Lung (tissue), 12 donors: Measurements from ENCODE around the gene NPHS1. TPM values are rescaled to one million over a fixed set of nuclear protein-coding genes. Genes with fewer than 3 reads are reported as not detected.
"Not testable (repeated sequence)": the region's sequence is repeated elsewhere in the genome, so short reads cannot be mapped to it uniquely, and the experiment has no call there.

ENCODE experiments used
- ATAC-seq: fragments of 200-7000 bp; cut with Tn5 transposase; one replicate; pipeline ENCODE4 v1.9.1; 2020; ENCODE audit warnings: moderate number of reproducible peaks; ENCODE audit not compliant: insufficient read depth, low FRiP score
- DNase-seq, 3 donors: peaks; one replicate each; pipeline ENCODE4 v3.0.0-alpha.2; 2013 to 2017
- H3K27ac ChIP-seq, 2 donors: one replicate each; pipeline ENCODE4 v1.5.1; 2013; ENCODE audit warnings: mild to moderate bottlenecking in 2 of 2, moderate library complexity in 2 of 2, control low read depth in 1 of 2, inconsistent platforms in 1 of 2, low read depth in 1 of 2, low read length in 1 of 2
- H3K27me3 ChIP-seq, 3 donors: one replicate each; pipeline ENCODE4 v1.5.1; 2013; ENCODE audit warnings: low read length in 2 of 3; ENCODE audit not compliant: control insufficient read depth in 3 of 3, insufficient read depth in 3 of 3
- H3K36me3 ChIP-seq, 4 donors: one replicate each; pipeline ENCODE4 v1.5.1; 2013; ENCODE audit warnings: low read length in 4 of 4, mild to moderate bottlenecking in 1 of 4, moderate library complexity in 1 of 4; ENCODE audit not compliant: control insufficient read depth in 4 of 4, insufficient read depth in 4 of 4
- H3K4me1 ChIP-seq, 5 donors: one replicate each; pipeline ENCODE4 v1.5.1; 2013; ENCODE audit warnings: low read length in 5 of 5, mild to moderate bottlenecking in 2 of 5, moderate library complexity in 1 of 5; ENCODE audit not compliant: control insufficient read depth in 5 of 5, insufficient read depth in 5 of 5
- H3K4me3 ChIP-seq: one replicate; pipeline ENCODE4 v1.5.1; 2013; ENCODE audit warnings: mild to moderate bottlenecking, control low read depth, moderate library complexity
- H3K9ac ChIP-seq, 2 donors: one replicate each; pipeline ENCODE4 v1.5.1; 2013; ENCODE audit warnings: low read length in 2 of 2, control low read depth in 1 of 2; ENCODE audit not compliant: insufficient read depth in 1 of 2
- H3K9me3 ChIP-seq, 4 donors: one replicate each; pipeline ENCODE4 v1.5.1; 2013; ENCODE audit warnings: low read length in 3 of 4, mild to moderate bottlenecking in 1 of 4, moderate library complexity in 1 of 4; ENCODE audit not compliant: control insufficient read depth in 4 of 4, insufficient read depth in 3 of 4
- WGBS, 2 donors: extraction: QIAGEN DNeasy Blood & Tissue Kit; methylation state at CpG; one replicate each; pipeline ENCODE4 v1.1.7; 2013; 5-methylcytosine and 5-hydroxymethylcytosine counted together
- polyA plus RNA-seq, 2 donors: library from polyadenylated mRNA; stranded (reverse); fragments of 200-250 nt; gene quantifications; one replicate each; pipeline ENCODE4 v1.2.1, GENCODE V29; 2013
- total RNA-seq, 2 donors: library from RNA; depleted of rRNA in 1 of 2; stranded (reverse); fragments of >200 nt in 1 of 2; gene quantifications; one replicate each; pipeline ENCODE4 v1.2.1, GENCODE V29; 2014 to 2021
- TF ChIP-seq, protein P1 (sequence below): IDR thresholded peaks from 2 replicates; pipeline ENCODE4 v1.5.1; 2012; ENCODE audit warnings: mild to moderate bottlenecking; ENCODE audit errors: control extremely low read depth, extremely low read depth
- donor health status: control.
- donor health status: control.
- donor health status: Bipolar disorder and iron deficiency.
- donor health status: healthy.
- donor health status: DM: yes; HTN: yes; CAD: no.

Gene NPHS1
- total and polyA plus RNA-seq, 4 donors = 0.02 to 0.23 TPM; not detected in 2

GRCh38 chr19:35797663-35798062 lies 54.6 kb downstream of the NPHS1 start:
- no peak for ATAC-seq
- Histone ChIP-seq H3K9me3 (peaks cover 0 to 4% (median 0%) of the 10 kb centered on the region in 4 donors), H3K4me3 (no peak overlapping the region), H3K27ac (no peak overlapping the region), H3K9ac (no peak overlapping the region), H3K27me3 (peaks cover 0 to 11% (median 7%) of the 10 kb centered on the region in 3 donors), H3K4me1 (peaks cover 0 to 4% (median 0%) of the 10 kb centered on the region in 5 donors), H3K36me3 (no peaks in the 10 kb centered on the region)
- peak; percentile 23 to 50 (median 36) for DNase-seq
- WGBS, 2 donors = 6 to 21% methylated on average over 13 to 15 of the region's 15 CpGs
- TF ChIP-seq, protein P1, sequence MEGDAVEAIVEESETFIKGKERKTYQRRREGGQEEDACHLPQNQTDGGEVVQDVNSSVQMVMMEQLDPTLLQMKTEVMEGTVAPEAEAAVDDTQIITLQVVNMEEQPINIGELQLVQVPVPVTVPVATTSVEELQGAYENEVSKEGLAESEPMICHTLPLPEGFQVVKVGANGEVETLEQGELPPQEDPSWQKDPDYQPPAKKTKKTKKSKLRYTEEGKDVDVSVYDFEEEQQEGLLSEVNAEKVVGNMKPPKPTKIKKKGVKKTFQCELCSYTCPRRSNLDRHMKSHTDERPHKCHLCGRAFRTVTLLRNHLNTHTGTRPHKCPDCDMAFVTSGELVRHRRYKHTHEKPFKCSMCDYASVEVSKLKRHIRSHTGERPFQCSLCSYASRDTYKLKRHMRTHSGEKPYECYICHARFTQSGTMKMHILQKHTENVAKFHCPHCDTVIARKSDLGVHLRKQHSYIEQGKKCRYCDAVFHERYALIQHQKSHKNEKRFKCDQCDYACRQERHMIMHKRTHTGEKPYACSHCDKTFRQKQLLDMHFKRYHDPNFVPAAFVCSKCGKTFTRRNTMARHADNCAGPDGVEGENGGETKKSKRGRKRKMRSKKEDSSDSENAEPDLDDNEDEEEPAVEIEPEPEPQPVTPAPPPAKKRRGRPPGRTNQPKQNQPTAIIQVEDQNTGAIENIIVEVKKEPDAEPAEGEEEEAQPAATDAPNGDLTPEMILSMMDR = no peak

- WGBS, 2 donors = 14 to 25% methylated on average over 38 to 39 of the region's 39 CpGs
- H3K4me1 ChIP-seq = peaks cover 0 to 4% (median 0%) of the 10 kb centered on the region in 5 donors
- H3K27ac ChIP-seq = no peak overlapping the region
- no peak for DNase-seq
- no peaks in the 10 kb centered on the region for H3K36me3 ChIP-seq
- no peak overlapping the region for H3K9ac ChIP-seq
- H3K4me3 ChIP-seq = no peak overlapping the region
- peaks cover 0 to 11% (median 7%) of the 10 kb centered on the region in 3 donors for H3K27me3 ChIP-seq
- TF ChIP-seq, protein P1 = no peak
- no peak for ATAC-seq
- H3K9me3 ChIP-seq = peaks cover 0 to 2% (median 0%) of the 10 kb centered on the region in 4 donors
These were observed 55.4 kb downstream of the NPHS1 start for GRCh38 chr19:35796645-35797542.

- peaks cover 0 to 11% (median 7%) of the 10 kb centered on the region in 3 donors for H3K27me3 ChIP-seq
- not testable (repeated sequence) for DNase-seq, H3K4me1 ChIP-seq, H3K9me3 ChIP-seq, H3K36me3 ChIP-seq, ATAC-seq, H3K9ac ChIP-seq, H3K4me3 ChIP-seq, H3K27ac ChIP-seq
- WGBS, 2 donors = 89 to 95% methylated on average over 1 of the region's 1 CpG
These were observed 56.7 kb downstream of the NPHS1 start for GRCh38 chr19:35795564-35795963.

DNA sequence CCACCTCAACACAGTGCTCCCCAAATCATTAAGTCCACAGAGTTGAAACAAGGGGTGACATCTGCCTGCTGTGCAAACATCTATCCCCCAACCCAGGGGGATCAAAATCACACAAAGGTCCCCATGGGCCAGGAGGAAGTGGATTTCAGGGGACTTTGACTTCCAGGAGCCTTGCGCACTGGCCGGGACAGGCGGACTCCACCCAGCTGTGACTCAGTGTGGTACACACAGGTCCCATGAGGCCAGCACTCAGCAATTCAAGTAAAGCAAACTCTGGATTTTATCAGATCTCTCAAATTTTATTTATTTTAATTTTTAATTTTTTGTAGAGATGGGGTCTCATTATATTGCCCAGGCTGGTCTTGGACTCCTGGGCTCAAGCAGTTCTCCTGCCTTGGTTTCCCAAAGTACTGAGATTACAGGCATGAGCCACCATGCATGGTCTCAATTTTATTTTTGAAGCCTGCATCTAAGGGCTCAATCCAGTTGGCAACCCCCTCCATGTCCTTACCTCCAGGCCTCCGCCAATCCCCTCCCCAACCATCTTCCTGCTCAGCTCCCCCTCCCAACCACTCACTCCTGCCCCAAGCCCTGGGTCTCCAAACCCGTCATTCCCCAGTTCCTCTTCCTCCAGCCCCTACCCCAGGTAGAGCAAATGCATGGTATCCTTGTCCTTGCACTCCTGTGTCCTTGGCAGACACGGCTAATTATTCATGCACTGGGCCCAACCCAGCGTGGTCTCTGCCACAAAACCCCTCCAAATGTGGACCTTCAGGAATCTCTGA lies 58.7 kb downstream of the NPHS1 start:
- ATAC-seq = no peak
- Histone ChIP-seq H3K9ac (no peak overlapping the region), H3K9me3 (no peaks in the 10 kb centered on the region), H3K4me3 (no peak overlapping the region), H3K27ac (no peak overlapping the region), H3K4me1 (peaks cover 0 to 4% (median 0%) of the 10 kb centered on the region in 5 donors), H3K36me3 (no peaks in the 10 kb centered on the region), H3K27me3 (peaks cover 0 to 11% (median 7%) of the 10 kb centered on the region in 3 donors)
- 77 to 82% methylated on average over 7 of the region's 7 CpGs for WGBS, 2 donors
- DNase-seq = no peak
- TF ChIP-seq, protein P1 = no peak
